HEK293T (cell line): ENCODE data around the gene S100A6.
A peak's percentile ranks its signal among the peaks of the same experiment; 100 is the strongest.

Experiments used
- CTCF ChIA-PET: fragments of 350-600 bp; formaldehyde crosslinking; extraction: SDS; loops from one replicate; lab custom pipeline; 2021; ENCODE audit warnings: antibody characterized with exemption, inconsistent platforms; lab: Yijun Ruan, JAX
- POLR2A ChIA-PET: fragments of 350-600 bp; formaldehyde crosslinking; extraction: SDS; loops from one replicate; lab custom pipeline; 2020; ENCODE audit warnings: antibody characterized with exemption, inconsistent platforms; lab: Yijun Ruan, JAX
- DNase-seq: peaks from one replicate; pipeline ENCODE4 v3.0.0; 2012; ENCODE audit warnings: mixed read lengths; ENCODE audit errors: extremely low spot score
- ARNT ChIP-seq: fragments of 450-650 bp; IDR thresholded peaks from 2 replicates; pipeline ENCODE4 v1.6.1; 2017; ENCODE audit warnings: mild to moderate bottlenecking
- BHLHE40 ChIP-seq: fragments of 450-650 bp; IDR thresholded peaks from 2 replicates; pipeline ENCODE4 v1.6.1; 2016; ENCODE audit warnings: mild to moderate bottlenecking, moderate library complexity, borderline replicate concordance
- CTBP1 ChIP-seq: fragments of 450-650 bp; IDR thresholded peaks from 2 replicates; pipeline ENCODE4 v1.6.1; 2016; ENCODE audit warnings: borderline replicate concordance
- ELF4 ChIP-seq: fragments of 450-650 bp; IDR thresholded peaks from 2 replicates; pipeline ENCODE4 v1.6.1; 2017; ENCODE audit warnings: antibody characterized with exemption
- FOXA1 ChIP-seq: fragments of 450-650 bp; IDR thresholded peaks from 2 replicates; pipeline ENCODE4 v1.6.1; 2016; ENCODE audit warnings: mild to moderate bottlenecking
- FOXK2 ChIP-seq: fragments of 450-650 bp; IDR thresholded peaks from 2 replicates; pipeline ENCODE4 v1.6.1; 2016; ENCODE audit warnings: mild to moderate bottlenecking
- FOXM1 ChIP-seq: fragments of 450-650 bp; IDR thresholded peaks from 2 replicates; pipeline ENCODE4 v1.6.1; 2017; ENCODE audit warnings: mild to moderate bottlenecking, borderline replicate concordance
- HDGF ChIP-seq: fragments of 450-650 bp; IDR thresholded peaks from 2 replicates; pipeline ENCODE4 v1.6.1; 2017; ENCODE audit warnings: antibody characterized with exemption, borderline replicate concordance
- L3MBTL2 ChIP-seq: fragments of 450-650 bp; conservative IDR thresholded peaks from 2 replicates; pipeline ENCODE4 v1.6.1; 2016; ENCODE audit warnings: mild to moderate bottlenecking
- LEF1 ChIP-seq: fragments of 450-650 bp; IDR thresholded peaks from 2 replicates; pipeline ENCODE4 v1.6.1; 2017; ENCODE audit warnings: mild to moderate bottlenecking, borderline replicate concordance
- NFRKB ChIP-seq: fragments of 450-650 bp; IDR thresholded peaks from 2 replicates; pipeline ENCODE4 v1.6.1; 2016; ENCODE audit warnings: mild to moderate bottlenecking, moderate library complexity
- SP1 ChIP-seq: fragments of 450-650 bp; IDR thresholded peaks from 2 replicates; pipeline ENCODE4 v1.6.1; 2017
- SUZ12 ChIP-seq: fragments of 450-650 bp; IDR thresholded peaks from 2 replicates; pipeline ENCODE4 v1.6.1; 2016; ENCODE audit warnings: mild to moderate bottlenecking
- TARDBP ChIP-seq: fragments of 450-650 bp; IDR thresholded peaks from 2 replicates; pipeline ENCODE4 v1.6.1; 2016
- ZNF384 ChIP-seq: fragments of 450-650 bp; IDR thresholded peaks from 2 replicates; pipeline ENCODE4 v1.6.1; 2016
- TF ChIP-seq, protein P1 (sequence below): fragments of 450-650 bp; IDR thresholded peaks from 2 replicates; pipeline ENCODE4 v1.6.1; 2016

S100A6 gene

GRCh38 chr1:153509729-153510354 lies 25.9 kb downstream of the S100A6 start:
- peak; percentile 62 for DNase-seq
- TF ChIP-seq TARDBP: no peak
- TF ChIP-seq FOXA1: no peak
- no peak for TF ChIP-seq ZNF384
- no peak for TF ChIP-seq SUZ12
- no peak for TF ChIP-seq ELF4
- TF ChIP-seq SP1: no peak
- no peak for TF ChIP-seq ARNT
- TF ChIP-seq, protein P1, sequence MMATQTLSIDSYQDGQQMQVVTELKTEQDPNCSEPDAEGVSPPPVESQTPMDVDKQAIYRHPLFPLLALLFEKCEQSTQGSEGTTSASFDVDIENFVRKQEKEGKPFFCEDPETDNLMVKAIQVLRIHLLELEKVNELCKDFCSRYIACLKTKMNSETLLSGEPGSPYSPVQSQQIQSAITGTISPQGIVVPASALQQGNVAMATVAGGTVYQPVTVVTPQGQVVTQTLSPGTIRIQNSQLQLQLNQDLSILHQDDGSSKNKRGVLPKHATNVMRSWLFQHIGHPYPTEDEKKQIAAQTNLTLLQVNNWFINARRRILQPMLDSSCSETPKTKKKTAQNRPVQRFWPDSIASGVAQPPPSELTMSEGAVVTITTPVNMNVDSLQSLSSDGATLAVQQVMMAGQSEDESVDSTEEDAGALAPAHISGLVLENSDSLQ: no peak
- TF ChIP-seq FOXM1: no peak
- no peak for TF ChIP-seq NFRKB
- TF ChIP-seq CTBP1: no peak
- no peak for TF ChIP-seq HDGF
- TF ChIP-seq BHLHE40: no peak
- POLR2A ChIA-PET: interaction anchor here (1.3 to 1.4 kb wide), 2 partner anchors 118 to 162 kb away, joined by 5 read pairs; partner anchors contain the start of gene S100A13
- CTCF ChIA-PET: interaction anchor here (0.6 to 2.8 kb wide), 10 partner anchors 11 to 176 kb away, joined by 3 to 20 read pairs (median 4); no protein-coding TSS in a partner anchor

GRCh38 chr1:153509036-153509435 lies 26.8 kb downstream of the S100A6 start:
- ChIA-PET CTCF (interaction anchor here (0.6 kb wide), 1 partner anchor 63 kb away, joined by 3 read pairs; no protein-coding TSS in a partner anchor), POLR2A (interaction anchor here (1.1 kb wide), 1 partner anchor 59 kb away, joined by 5 read pairs; no protein-coding TSS in a partner anchor)
- TF ChIP-seq ARNT (no peak), L3MBTL2 (no peak), SP1 (no peak), HDGF (no peak)
- TF ChIP-seq, protein P1: no peak
- DNase-seq: no peak

- ChIA-PET POLR2A (interaction anchor here (0.9 to 1.6 kb wide), 3 partner anchors 60 to 126 kb away, joined by 3 to 5 read pairs (median 5); partner anchors contain the start of genes CHTOP and S100A13), CTCF (interaction anchor here (0.6 kb wide), 1 partner anchor 478 kb away, joined by 3 read pairs; the partner anchor contains the start of gene RAB13)
- TF ChIP-seq SP1 (no peak), CTBP1 (no peak), L3MBTL2 (no peak)
- DNase-seq: no peak
Measured at GRCh38 chr1:153507926-153508583, 27.7 kb downstream of the S100A6 start.

- ChIA-PET CTCF (no interaction called here), POLR2A (interaction anchor here (1.6 kb wide), 1 partner anchor 127 kb away, joined by 5 read pairs; the partner anchor contains the start of gene CHTOP)
- no peak for DNase-seq
- TF ChIP-seq NFRKB (no peak), ARNT (no peak), CTBP1 (no peak), HDGF (no peak), SUZ12 (no peak), LEF1 (no peak), ZNF384 (no peak)
Measured at GRCh38 chr1:153506831-153507413, 28.9 kb downstream of the S100A6 start.

- DNase-seq: no peak
- TF ChIP-seq SUZ12 (no peak), ZNF384 (no peak), NFRKB (no peak), FOXK2 (no peak), CTBP1 (no peak), ELF4 (no peak), BHLHE40 (no peak), ARNT (no peak), L3MBTL2 (no peak), FOXA1 (no peak), LEF1 (no peak), TARDBP (no peak), FOXM1 (no peak)
- TF ChIP-seq, protein P1: no peak
- ChIA-PET CTCF (no interaction called here), POLR2A (no interaction called here)
Measured at GRCh38 chr1:153506386-153506785, 29.4 kb downstream of the S100A6 start.

GRCh38 chr1:153505576-153505975 lies 30.2 kb downstream of the S100A6 start:
- CTCF ChIA-PET: no interaction called here
- POLR2A ChIA-PET: no interaction called here
- TF ChIP-seq SP1 (no peak), LEF1 (no peak), CTBP1 (no peak), SUZ12 (no peak), BHLHE40 (no peak), HDGF (no peak), ZNF384 (no peak), FOXK2 (no peak), ELF4 (no peak), NFRKB (no peak)
- TF ChIP-seq, protein P1: no peak
- DNase-seq: no peak
